ENCODE results near the gene CEBPG. TPM values are rescaled to one million over a fixed set of nuclear protein-coding genes. Genes with fewer than 3 reads are reported as not detected.

Gene CEBPG
- total and polyA plus RNA-seq, 9 of the 15 experiments (the other 6 are each of a cell fraction or from before 2014, with no cell fraction given) = 9.5 to 34.9 (median 30.9) TPM

GRCh38 chr19:33399745-33400681 is 26.5 kb downstream of the CEBPG start:
- H3K27ac ChIP-seq (ENCODE audit: extremely low read depth, low read depth, low read length) = no peak overlapping the region
- intact Hi-C loops (cut with micrococcal nuclease) (no loop called here), in situ Hi-C loops (cut with MboI) (loop anchor here (10.0 kb wide), 1 partner anchor 255 kb away; no protein-coding TSS in a partner anchor)
- no peak overlapping the region for H3K4me3 ChIP-seq
- ATAC-seq = no peak
- no peaks in the 10 kb centered on the region for H3K79me2 ChIP-seq (ENCODE audit: control insufficient read depth, insufficient read depth, low read length)
- H2AFZ ChIP-seq (ENCODE audit: low read depth, low read length) = no peak overlapping the region
- peaks cover 17% of the 10 kb centered on the region for H4K20me1 ChIP-seq (replicated peaks; ENCODE audit: control insufficient read depth, insufficient read depth, low read length)
- WGBS (ENCODE audit: insufficient coverage, low coverage, missing lambda C conversion rate) = 22% methylated on average over 18 of the region's 22 CpGs
- POLR2A ChIA-PET = interaction anchor here (1.5 to 3.7 kb wide), 3 partner anchors 12 to 22 kb away, joined by 4 to 16 read pairs (median 9); no protein-coding TSS in a partner anchor
- no peaks in the 10 kb centered on the region for H3K9me3 ChIP-seq (replicated peaks; ENCODE audit: control insufficient read depth, insufficient read depth, low read depth, low read length)
- H3K9me1 ChIP-seq (ENCODE audit: control insufficient read depth, insufficient read depth, low read length) = no peaks in the 10 kb centered on the region
- BruUV-seq (replicated peaks) = no TSS peak
- peaks cover 0 to 46% of the 10 kb centered on the region in 2 experiments; a peak in 2 of 5 replicates for H3K4me1 ChIP-seq (replicated peaks in 1 of 2; ENCODE audit: control insufficient read depth in 2 of 2, insufficient read depth in 2 of 2, low read length in 2 of 2)
- H3K36me3 ChIP-seq (ENCODE audit: control insufficient read depth, insufficient read depth, low read length) = no peaks in the 10 kb centered on the region
- FAIRE-seq = no peak
- no peak for TF ChIP-seq PYGO2 (tag; IDR thresholded peaks at IDR 0.05)
- TF ChIP-seq HCFC1 (IDR thresholded peaks at IDR 0.05; ENCODE audit: low read depth, low read length) = no peak
- TF ChIP-seq ZBTB26 (CRISPR knock-in tag; IDR thresholded peaks at IDR 0.05) = no peak
- TF ChIP-seq ZKSCAN8 (CRISPR knock-in tag; IDR thresholded peaks at IDR 0.05) = no peak
- no peak overlapping the region for H3K9ac ChIP-seq (ENCODE audit: insufficient read depth in 1 of 2, low read depth in 2 of 2, low read length in 2 of 2)
- CTCF ChIA-PET (ENCODE audit: low intra/inter-chr PET ratio) = no interaction called here
- H3K4me2 ChIP-seq (ENCODE audit: insufficient read depth, low read length) = no peak overlapping the region
- peaks cover 0 to 28% of the 10 kb centered on the region in 2 experiments; a peak in 2 of 5 replicates for H3K27me3 ChIP-seq (ENCODE audit: control insufficient read depth in 2 of 2, insufficient read depth in 2 of 2, low read length in 2 of 2)
- DNase-seq (ENCODE audit: extremely low read depth in 1 of 4, low spot score in 3 of 4) = no peak

Measured in K562 (cell line).